DMS 273 (cell line): ENCODE measurements around the gene CAND2.
"Not testable (repeated sequence)": the region's sequence is repeated elsewhere in the genome, so short reads cannot be mapped to it uniquely, and the experiment has no call there.

Source experiments
- DNase-seq: peaks from one replicate; lab custom pipeline; 2025; ENCODE audit not compliant: unreplicated experiment; lab: John Stamatoyannopoulos, UW

Gene CAND2

GRCh38 chr3:12828751-12829150 is 32.3 kb downstream of the CAND2 start:
- no peak for DNase-seq

- no peak for DNase-seq
These were observed 32.9 kb downstream of the CAND2 start for GRCh38 chr3:12829404-12829803.

GRCh38 chr3:12829886-12830784 is 33.7 kb downstream of the CAND2 start:
- peak; percentile 41 for DNase-seq

GRCh38 chr3:12830785-12831156 is 34.3 kb downstream of the CAND2 start:
- DNase-seq = peak; percentile 41

GRCh38 chr3:12831301-12831866 is 34.9 kb downstream of the CAND2 start:
- DNase-seq = peak; percentile 44

GRCh38 chr3:12832350-12833221 is 36.1 kb downstream of the CAND2 start:
- DNase-seq = peak; percentile 57

GRCh38 chr3:12833222-12834161 is 37.0 kb downstream of the CAND2 start:
- DNase-seq = peak; percentile 53

- peak; percentile 24 for DNase-seq
These were observed 38.7 kb downstream of the CAND2 start for GRCh38 chr3:12835052-12835665.

- no peak for DNase-seq
These were observed 41.0 kb downstream of the CAND2 start for GRCh38 chr3:12837295-12837986.

GRCh38 chr3:12838179-12838965 is 41.9 kb downstream of the CAND2 start:
- no peak for DNase-seq

GRCh38 chr3:12839156-12839946 is 42.9 kb downstream of the CAND2 start:
- DNase-seq = peak; percentile 10

GRCh38 chr3:12840148-12840547 is 43.7 kb downstream of the CAND2 start:
- not testable (repeated sequence) for DNase-seq

- peak; percentile 40 for DNase-seq
These were observed 44.2 kb downstream of the CAND2 start for GRCh38 chr3:12840591-12841148.

- DNase-seq = peak; percentile 94
These were observed 44.9 kb downstream of the CAND2 start, which contains the start of gene RPL32 for GRCh38 chr3:12841149-12841969. TSS of gene RPL32 (minus strand) at chr3:12841565. CDS start at chr3:12840237, 1,328 bp downstream.

GRCh38 chr3:12841970-12842328 is 45.5 kb downstream of the CAND2 start:
- DNase-seq = no peak

GRCh38 chr3:12842469-12842868 is 46.0 kb downstream of the CAND2 start:
- no peak for DNase-seq

GRCh38 chr3:12845811-12846210 is 49.3 kb downstream of the CAND2 start:
- no peak for DNase-seq
